Fibroblast of upper back skin (primary cell): Measurements from ENCODE around the gene HIVEP3.

ENCODE experiments used
- DNase-seq: peaks from one replicate; pipeline ENCODE4 v3.0.0-alpha.2; 2013

Gene HIVEP3

GRCh38 chr1:41622859-41623732 lies 295.6 kb downstream of the HIVEP3 start:
- DNase-seq = no peak

GRCh38 chr1:41622402-41622801 lies 296.3 kb downstream of the HIVEP3 start:
- DNase-seq = peak; percentile 58

- no peak for DNase-seq
Measured at GRCh38 chr1:41621791-41622190, 296.9 kb downstream of the HIVEP3 start.

GRCh38 chr1:41621256-41621655 lies 297.5 kb downstream of the HIVEP3 start:
- DNase-seq = no peak

GRCh38 chr1:41620365-41621169 lies 298.2 kb downstream of the HIVEP3 start:
- DNase-seq = no peak

GRCh38 chr1:41619511-41620364 lies 299.0 kb downstream of the HIVEP3 start:
- DNase-seq = peak; percentile 56

- no peak for DNase-seq
Measured at GRCh38 chr1:41618871-41619270, 299.9 kb downstream of the HIVEP3 start.

- no peak for DNase-seq
Measured at GRCh38 chr1:41618066-41618825, 300.5 kb downstream of the HIVEP3 start.

- no peak for DNase-seq
Measured at GRCh38 chr1:41617336-41617735, 301.4 kb downstream of the HIVEP3 start.

GRCh38 chr1:41616563-41616962 lies 302.2 kb downstream of the HIVEP3 start:
- DNase-seq = no peak

GRCh38 chr1:41615981-41616380 lies 302.7 kb downstream of the HIVEP3 start:
- no peak for DNase-seq

- no peak for DNase-seq
Measured at GRCh38 chr1:41615316-41615715, 303.4 kb downstream of the HIVEP3 start.

GRCh38 chr1:41614818-41615217 lies 303.9 kb downstream of the HIVEP3 start:
- DNase-seq = no peak

GRCh38 chr1:41613689-41614574 lies 304.8 kb downstream of the HIVEP3 start:
- DNase-seq = peak; percentile 91

GRCh38 chr1:41612953-41613352 lies 305.8 kb downstream of the HIVEP3 start:
- no peak for DNase-seq

- DNase-seq = no peak
Measured at GRCh38 chr1:41611932-41612450, 306.7 kb downstream of the HIVEP3 start.

- DNase-seq = no peak
Measured at GRCh38 chr1:41611068-41611931, 307.4 kb downstream of the HIVEP3 start.

- no peak for DNase-seq
Measured at GRCh38 chr1:41610361-41610760, 308.4 kb downstream of the HIVEP3 start.

GRCh38 chr1:41609166-41609883 lies 309.4 kb downstream of the HIVEP3 start:
- no peak for DNase-seq
